DND-41 (cell line): Measurements from ENCODE around the gene ICAM2.

Source experiments
- CTCF ChIP-seq: IDR thresholded peaks from 2 replicates; pipeline ENCODE4 v1.5.1; 2012; ENCODE audit warnings: borderline replicate concordance, low read length, moderate library complexity, mild to moderate bottlenecking; ENCODE audit not compliant: poor library complexity, severe bottlenecking; ENCODE audit errors: extremely low read depth
- EZH2 ChIP-seq: IDR thresholded peaks from 3 replicates; pipeline ENCODE4 v1.6.1; 2012; ENCODE audit warnings: borderline replicate concordance, low read depth, mild to moderate bottlenecking, moderate library complexity, low read length, inconsistent platforms; ENCODE audit not compliant: severe bottlenecking

GRCh38 chr17:64065161-64065560 lies 44.7 kb upstream of the ICAM2 start:
- TF ChIP-seq CTCF (no peak), EZH2 (no peak)
